K562 treated with DMSO at 1 percent for 4 hours (cell line): ENCODE data around the gene ADGRF4. TPM values are rescaled to one million over a fixed set of nuclear protein-coding genes. Genes with fewer than 3 reads are reported as not detected.

Source experiments
- total RNA-seq: library from RNA; unstranded; fragments of 300-600 nt; gene quantifications from 2 replicates; pipeline ENCODE4 v1.2.3, GENCODE V29; 2022; ENCODE audit not compliant: insufficient read depth

Gene ADGRF4
- not detected in 2 replicates for total RNA-seq

GRCh38 chr6:47698342-47698787 is at the start of gene ADGRF4:
Gene ADGRF4, plus strand, starts transcription at chr6:47698580. Its CDS starts 8,666 bp downstream, at chr6:47707246.

Other genes starting within 250 kb of the ADGRF4 start
- gene CD2AP, start 220.8 kb upstream of the ADGRF4 start, total RNA-seq, result 11.5 and 13.6 TPM in 2 replicates
- not detected in 2 replicates for gene OPN5, start 83.5 kb downstream of the ADGRF4 start, total RNA-seq